ENCODE measurements around the gene FOXJ3.

The FOXJ3 gene

GRCh38 chr1:42154685-42155084 is 180.3 kb downstream of the FOXJ3 start:
- TF ChIP-seq ZNF626 (tag by site-specific recombination; IDR thresholded peaks at IDR 0.05) (no peak), ZBTB21 (tag by site-specific recombination; IDR thresholded peaks at IDR 0.05) (no peak), PATZ1 (tag by site-specific recombination; IDR thresholded peaks at IDR 0.05) (no peak), ZNF121 (tag by site-specific recombination; IDR thresholded peaks at IDR 0.05) (no peak), ZBTB8A (tag by site-specific recombination; IDR thresholded peaks at IDR 0.05) (no peak), ATF2 (tag by site-specific recombination; IDR thresholded peaks at IDR 0.05; ENCODE audit: low read depth) (no peak)
- Histone ChIP-seq H3K36me3 (ENCODE audit: control insufficient read depth in 2 of 2, insufficient read depth in 1 of 2, low read length in 2 of 2) (no peaks in the 10 kb centered on the region), H3K9me3 (ENCODE audit: control insufficient read depth, insufficient read depth, low read depth, low read length) (no peaks in the 10 kb centered on the region), H3K4me3 (ENCODE audit: low read depth, low read length) (no peak overlapping the region), H3K4me1 (ENCODE audit: control insufficient read depth, insufficient read depth, low read length) (no peaks in the 10 kb centered on the region), H3K27ac (ENCODE audit: extremely low read depth, low read depth, low read length) (no peak overlapping the region)
- ChIA-PET POLR2A (interaction anchor here (1.0 kb wide), 1 partner anchor 11 kb away, joined by 3 read pairs; no protein-coding TSS in a partner anchor), CTCF (interaction anchor here (0.9 to 1.8 kb wide), 2 partner anchors 19 kb away, joined by 5 to 10 read pairs; no protein-coding TSS in a partner anchor)

- ChIA-PET CTCF (interaction anchor here (0.9 kb wide), 1 partner anchor 20 kb away, joined by 5 read pairs; no protein-coding TSS in a partner anchor), POLR2A (interaction anchor here (1.0 kb wide), 1 partner anchor 12 kb away, joined by 3 read pairs; no protein-coding TSS in a partner anchor)
- no peak overlapping the region for H3K27ac ChIP-seq (ENCODE audit: extremely low read depth, low read depth, low read length)
- H3K9me3 ChIP-seq (ENCODE audit: control insufficient read depth, insufficient read depth, low read depth, low read length): no peaks in the 10 kb centered on the region
- no peak overlapping the region for H3K4me3 ChIP-seq (ENCODE audit: low read depth, low read length)
- no peaks in the 10 kb centered on the region for H3K36me3 ChIP-seq (ENCODE audit: control insufficient read depth in 2 of 2, insufficient read depth in 1 of 2, low read length in 2 of 2)
- H3K4me1 ChIP-seq (ENCODE audit: control insufficient read depth, insufficient read depth, low read length): no peaks in the 10 kb centered on the region
- no peak for TF ChIP-seq ZNF10 (tag by site-specific recombination; IDR thresholded peaks at IDR 0.05)
- TF ChIP-seq ZNF404 (tag by site-specific recombination; IDR thresholded peaks at IDR 0.05): no peak
- no peak for TF ChIP-seq ZNF155 (tag by site-specific recombination; IDR thresholded peaks at IDR 0.05)
- TF ChIP-seq HOXC10 (CRISPR knock-in tag; IDR thresholded peaks at IDR 0.05): no peak
- TF ChIP-seq ZNF704 (tag by site-specific recombination; IDR thresholded peaks at IDR 0.05): no peak
- TF ChIP-seq ZNF324 (tag by site-specific recombination; IDR thresholded peaks at IDR 0.05): no peak
- no peak for TF ChIP-seq ZNF114 (tag by site-specific recombination; IDR thresholded peaks at IDR 0.05)
- no peak for TF ChIP-seq ZNF112 (tag by site-specific recombination; IDR thresholded peaks at IDR 0.05)
- TF ChIP-seq ZFP3 (tag by site-specific recombination; IDR thresholded peaks at IDR 0.05; ENCODE audit: low read depth): no peak
- no peak for TF ChIP-seq ZNF394 (tag by site-specific recombination; IDR thresholded peaks at IDR 0.05; ENCODE audit: borderline replicate concordance)
- no peak for TF ChIP-seq ZNF501 (tag by site-specific recombination; IDR thresholded peaks at IDR 0.05)
- TF ChIP-seq ZNF426 (tag by site-specific recombination; IDR thresholded peaks at IDR 0.05): no peak
Measured at GRCh38 chr1:42153624-42154023, 181.4 kb downstream of the FOXJ3 start.

All from HEK293 (cell line).